NCI-H2171 treated with DMSO at 0.1 percent for 48 hours (cell line): ENCODE measurements around the gene RIC3.

Source experiments
- DNase-seq: peaks from one replicate; lab custom pipeline; 2025; lab: John Stamatoyannopoulos, UW

RIC3 gene

GRCh38 chr11:8102965-8103364 is 65.9 kb downstream of the RIC3 start:
- no peak for DNase-seq

GRCh38 chr11:8102296-8102915 is 66.4 kb downstream of the RIC3 start:
- no peak for DNase-seq

GRCh38 chr11:8101421-8101820 is 67.4 kb downstream of the RIC3 start:
- DNase-seq = no peak

- no peak for DNase-seq
Observed at GRCh38 chr11:8100605-8101004, 68.2 kb downstream of the RIC3 start.

GRCh38 chr11:8100158-8100557 is 68.7 kb downstream of the RIC3 start:
- DNase-seq = no peak

- DNase-seq = peak; percentile 41
Observed at GRCh38 chr11:8099291-8099899, 69.4 kb downstream of the RIC3 start.

GRCh38 chr11:8098879-8099278 is 69.9 kb downstream of the RIC3 start:
- no peak for DNase-seq

GRCh38 chr11:8098361-8098760 is 70.5 kb downstream of the RIC3 start:
- no peak for DNase-seq

GRCh38 chr11:8097926-8098325 is 70.9 kb downstream of the RIC3 start:
- DNase-seq = no peak

GRCh38 chr11:8097468-8097867 is 71.4 kb downstream of the RIC3 start:
- DNase-seq = no peak

- DNase-seq = no peak
Observed at GRCh38 chr11:8097062-8097461, 71.8 kb downstream of the RIC3 start.

- DNase-seq = no peak
Observed at GRCh38 chr11:8096575-8096974, 72.2 kb downstream of the RIC3 start.

GRCh38 chr11:8095806-8096522 is 72.9 kb downstream of the RIC3 start:
- no peak for DNase-seq

- DNase-seq = no peak
Observed at GRCh38 chr11:8095371-8095770, 73.5 kb downstream of the RIC3 start.

GRCh38 chr11:8094656-8095055 is 74.2 kb downstream of the RIC3 start:
- DNase-seq = no peak

GRCh38 chr11:8093931-8094575 is 74.8 kb downstream of the RIC3 start:
- no peak for DNase-seq

- peak; percentile 85 for DNase-seq
Observed at GRCh38 chr11:8092587-8093424, 76.0 kb downstream of the RIC3 start.

GRCh38 chr11:8091721-8092120 is 77.1 kb downstream of the RIC3 start:
- DNase-seq = no peak

GRCh38 chr11:8090756-8091155 is 78.1 kb downstream of the RIC3 start:
- DNase-seq = peak; percentile 14

- DNase-seq = no peak
Observed at GRCh38 chr11:8089791-8090510, 78.9 kb downstream of the RIC3 start.

GRCh38 chr11:8087756-8088155 is 81.1 kb downstream of the RIC3 start:
- DNase-seq = peak; percentile 4
